22Rv1 (cell line): ENCODE data around the gene ERAP2.

ENCODE experiments used
- ZFX ChIP-seq: fragments of 450-650 bp; IDR thresholded peaks from 2 replicates; pipeline ENCODE4 v1.6.1; 2017; ENCODE audit warnings: antibody characterized with exemption, borderline replicate concordance
- TF ChIP-seq, protein P1 (sequence below): fragments of 450-650 bp; IDR thresholded peaks from 2 replicates; pipeline ENCODE4 v1.5.1; 2017; ENCODE audit warnings: mild to moderate bottlenecking

DNA sequence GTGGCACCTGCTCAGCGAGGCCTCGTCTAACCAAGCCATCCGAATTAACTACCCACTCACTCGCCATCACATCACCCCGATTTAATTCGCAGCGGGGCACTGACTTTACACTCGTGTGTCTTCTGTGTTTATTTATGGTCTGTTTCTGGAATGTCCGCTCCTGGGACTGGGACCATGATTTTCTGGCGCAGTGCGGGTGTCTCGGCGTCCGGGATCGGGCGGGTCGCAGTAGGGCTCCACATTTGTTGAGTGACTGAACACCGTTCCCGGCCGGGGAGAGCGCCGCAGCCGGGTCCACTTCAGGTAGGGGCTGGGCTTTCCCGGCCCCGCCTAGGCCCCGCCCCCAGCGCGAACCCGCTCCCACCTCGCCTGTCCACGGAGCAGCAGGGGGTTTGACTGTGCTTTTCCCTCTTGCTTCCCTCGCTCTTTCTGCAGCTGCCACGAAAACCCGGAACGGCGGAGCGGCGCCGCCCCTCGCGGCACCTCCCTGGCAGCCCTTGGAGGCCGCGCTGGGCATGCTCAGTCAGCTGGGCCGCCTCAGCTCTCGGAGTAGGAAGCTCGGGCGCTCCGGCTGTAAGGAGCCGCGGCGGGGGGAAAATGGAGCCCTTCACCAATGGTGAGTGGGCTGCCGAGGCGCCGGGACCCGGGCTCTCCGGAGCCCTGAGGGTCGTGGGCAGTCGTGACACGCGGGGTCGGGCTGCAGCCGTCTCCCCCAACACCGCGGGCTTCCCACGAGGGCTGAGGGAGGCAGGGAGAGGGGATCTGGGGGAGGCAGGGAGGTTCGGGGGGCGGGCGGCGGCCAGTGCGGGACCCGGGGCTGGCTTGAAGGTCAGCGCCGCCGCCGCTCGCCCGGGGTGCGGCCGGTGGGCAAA, 59.5 kb downstream of the ERAP2 start, which contains the start of gene LNPEP:
- TF ChIP-seq, protein P1, sequence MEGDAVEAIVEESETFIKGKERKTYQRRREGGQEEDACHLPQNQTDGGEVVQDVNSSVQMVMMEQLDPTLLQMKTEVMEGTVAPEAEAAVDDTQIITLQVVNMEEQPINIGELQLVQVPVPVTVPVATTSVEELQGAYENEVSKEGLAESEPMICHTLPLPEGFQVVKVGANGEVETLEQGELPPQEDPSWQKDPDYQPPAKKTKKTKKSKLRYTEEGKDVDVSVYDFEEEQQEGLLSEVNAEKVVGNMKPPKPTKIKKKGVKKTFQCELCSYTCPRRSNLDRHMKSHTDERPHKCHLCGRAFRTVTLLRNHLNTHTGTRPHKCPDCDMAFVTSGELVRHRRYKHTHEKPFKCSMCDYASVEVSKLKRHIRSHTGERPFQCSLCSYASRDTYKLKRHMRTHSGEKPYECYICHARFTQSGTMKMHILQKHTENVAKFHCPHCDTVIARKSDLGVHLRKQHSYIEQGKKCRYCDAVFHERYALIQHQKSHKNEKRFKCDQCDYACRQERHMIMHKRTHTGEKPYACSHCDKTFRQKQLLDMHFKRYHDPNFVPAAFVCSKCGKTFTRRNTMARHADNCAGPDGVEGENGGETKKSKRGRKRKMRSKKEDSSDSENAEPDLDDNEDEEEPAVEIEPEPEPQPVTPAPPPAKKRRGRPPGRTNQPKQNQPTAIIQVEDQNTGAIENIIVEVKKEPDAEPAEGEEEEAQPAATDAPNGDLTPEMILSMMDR, result no peak
- TF ChIP-seq ZFX, result no peak
